Stimulated activated CD4-positive, alpha-beta T cell treated with anti-CD3 and anti-CD28 coated beads, Interleukin-4, amount 100 ng/mL, for 4 hours (primary cell): ENCODE measurements around the gene BTBD10.

Source experiments
- DNase-seq, 2 experiments: peaks; one replicate each; pipeline ENCODE4 v3.0.0-alpha.2; 2020

BTBD10 gene

DNA sequence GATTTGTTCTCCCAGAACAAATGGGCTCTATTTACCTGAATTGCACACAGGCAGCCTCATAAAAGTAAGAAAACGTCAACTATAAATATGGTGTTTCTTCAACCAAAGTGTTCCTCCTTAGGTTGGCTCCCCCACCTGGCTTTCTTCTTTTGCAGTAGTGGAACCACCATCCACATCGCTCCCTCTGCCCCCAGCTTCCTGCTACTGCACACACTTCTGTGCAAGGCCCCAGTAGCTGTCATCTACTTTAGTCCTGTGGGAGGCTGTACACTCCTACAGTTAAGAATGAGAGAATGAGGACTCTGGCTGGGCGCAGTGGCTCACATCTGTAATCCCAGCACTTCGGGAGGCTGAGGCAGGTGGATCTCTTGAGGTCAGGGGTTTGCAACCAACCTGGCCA lies 95.9 kb downstream of the BTBD10 start:
- no peak for DNase-seq

DNA sequence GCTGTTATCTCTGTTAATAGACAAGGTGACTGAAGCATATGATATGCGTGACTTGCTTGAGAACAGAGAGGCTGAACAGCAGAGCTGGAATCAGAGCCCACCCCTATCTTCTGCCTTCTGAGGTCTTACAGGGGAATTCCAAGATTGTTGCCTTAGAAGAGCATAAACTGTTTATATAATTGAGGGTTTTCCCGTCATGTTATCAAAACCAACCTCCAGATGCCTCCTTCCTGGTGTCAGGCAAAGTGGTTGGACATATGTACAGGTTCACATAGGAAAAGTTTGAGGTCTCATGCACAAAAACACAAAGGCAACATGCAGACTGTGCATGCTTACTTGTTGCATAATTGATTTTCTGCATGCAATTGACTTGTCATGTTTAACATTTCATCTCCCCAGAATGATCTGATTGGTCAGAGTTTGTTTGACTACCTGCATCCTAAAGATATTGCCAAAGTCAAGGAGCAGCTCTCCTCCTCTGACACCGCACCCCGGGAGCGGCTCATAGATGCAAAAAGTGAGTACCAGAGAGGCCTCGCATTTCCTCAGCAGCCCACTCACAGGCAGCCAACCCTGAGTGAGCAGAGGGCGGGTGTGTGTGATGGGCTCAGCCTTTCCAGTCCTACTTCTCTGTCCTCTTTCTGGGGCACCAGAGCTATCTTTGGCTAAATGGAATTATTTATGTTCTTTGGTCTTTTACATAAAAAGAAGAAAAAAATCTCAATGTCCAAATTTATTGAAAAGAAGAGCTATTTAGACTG lies 96.6 kb downstream of the BTBD10 start:
- no peak for DNase-seq

DNA sequence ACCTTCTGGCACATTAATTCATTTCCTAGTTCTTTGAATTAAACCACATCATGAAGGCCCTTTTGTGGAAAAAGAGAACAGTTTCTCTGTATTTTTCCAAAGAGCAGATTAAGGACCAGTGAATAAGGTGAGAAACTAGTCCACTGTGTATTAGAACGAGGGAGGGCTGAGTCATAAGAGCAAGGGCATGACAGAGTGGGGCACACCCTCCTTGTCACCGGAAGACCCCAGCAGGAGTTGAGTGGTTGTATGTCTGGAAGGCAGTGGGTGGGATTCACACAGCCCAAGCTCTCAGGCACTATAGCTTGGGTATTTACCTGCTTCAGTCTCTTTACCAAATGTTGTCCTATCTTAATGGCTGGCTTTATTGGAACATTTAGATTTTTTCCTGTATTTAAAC lies 98.6 kb downstream of the BTBD10 start:
- DNase-seq: no peak

DNA sequence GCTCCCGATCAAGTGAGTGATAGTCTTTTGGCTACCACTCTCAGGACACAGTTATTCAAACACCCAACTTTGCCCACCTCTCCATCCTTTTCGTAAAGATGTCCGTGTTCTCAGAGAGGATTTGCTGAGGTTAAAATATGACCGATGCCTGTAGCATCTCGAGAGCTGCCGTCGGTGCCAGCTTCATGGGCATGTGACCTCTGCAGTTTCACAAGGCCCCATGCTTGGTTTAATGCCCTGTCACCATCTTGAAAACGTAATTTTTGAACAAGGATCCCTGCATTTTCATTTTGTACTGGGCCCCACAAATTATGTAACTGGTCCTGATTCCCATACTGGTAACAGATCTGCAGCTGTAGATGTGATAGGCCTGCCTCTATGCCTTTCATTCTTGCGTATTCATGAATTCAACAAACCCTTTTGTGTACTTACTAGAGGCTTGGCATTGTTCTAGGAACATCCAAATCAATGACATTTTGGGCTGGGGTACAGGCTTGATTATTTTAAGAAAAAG lies 100.4 kb downstream of the BTBD10 start:
- DNase-seq: no peak

DNA sequence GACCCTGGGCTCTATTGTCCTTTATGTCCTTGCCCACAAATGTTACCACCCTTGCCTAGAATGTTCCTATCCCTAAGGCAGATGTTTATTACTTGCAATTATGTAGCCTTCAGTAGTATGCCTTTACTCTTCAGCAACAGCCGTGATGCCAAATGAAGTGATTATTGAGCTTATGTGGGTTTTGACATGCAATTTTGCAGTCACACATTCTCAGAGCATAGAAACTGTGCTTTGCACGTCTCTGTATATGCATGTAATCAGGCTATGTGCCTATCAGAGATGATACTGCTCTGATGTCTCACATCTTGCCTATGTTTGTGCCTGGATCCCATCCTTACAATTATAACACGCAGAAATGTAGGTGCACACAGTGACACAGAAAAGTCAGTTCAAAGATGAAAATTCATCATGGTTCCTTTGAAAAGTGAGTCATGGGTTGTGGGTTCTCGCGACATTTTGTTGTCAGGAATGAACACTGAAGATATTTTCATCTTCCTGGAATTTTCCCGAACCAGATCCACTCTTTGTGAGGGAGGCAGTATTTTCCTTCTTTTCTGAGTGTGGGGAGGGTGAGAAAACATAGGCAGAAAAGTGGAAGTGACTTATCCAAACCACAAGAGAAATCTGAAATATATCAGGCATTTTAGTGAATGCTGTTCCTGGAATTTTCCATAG lies 104.3 kb downstream of the BTBD10 start:
- no peak for DNase-seq

DNA sequence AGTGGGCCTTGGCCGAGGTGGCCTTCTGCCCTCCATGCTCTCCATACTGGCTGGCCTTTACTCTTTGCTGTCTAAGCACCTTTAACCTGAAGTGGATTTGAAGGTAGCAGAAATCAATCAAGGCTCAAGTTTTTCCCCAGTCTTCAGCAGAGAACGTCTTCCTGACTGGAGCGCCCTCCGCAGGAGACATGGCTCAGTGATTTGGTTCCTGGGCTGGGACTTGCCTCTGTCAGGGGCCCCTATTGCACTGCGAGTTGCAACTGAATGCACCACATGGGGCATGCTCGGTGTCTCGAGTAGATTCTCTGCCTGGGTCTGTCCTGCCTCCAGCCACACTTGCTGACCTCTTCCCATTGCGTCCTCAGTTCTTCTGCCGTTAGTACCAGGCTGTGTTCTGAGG lies 105.8 kb downstream of the BTBD10 start:
- no peak for DNase-seq

DNA sequence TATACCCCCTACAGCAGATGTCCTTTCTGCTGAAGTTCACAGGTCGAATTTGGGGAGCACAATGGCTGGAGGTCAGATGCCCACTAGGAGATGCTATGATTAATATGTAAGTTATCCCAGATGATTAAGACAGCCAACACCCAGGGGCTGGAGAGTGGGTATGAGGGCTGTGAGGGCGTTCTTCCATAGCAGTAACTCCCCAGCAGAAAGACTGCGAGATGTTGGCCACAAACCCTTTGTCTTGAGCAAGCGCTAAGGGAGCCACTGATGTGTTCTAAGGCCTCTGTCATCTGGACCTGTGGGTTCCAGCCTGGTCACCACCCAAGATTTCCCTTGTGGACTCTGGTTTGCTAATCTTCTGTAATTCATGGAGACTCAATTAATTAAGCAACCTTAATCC lies 107.8 kb downstream of the BTBD10 start:
- DNase-seq: no peak

DNA sequence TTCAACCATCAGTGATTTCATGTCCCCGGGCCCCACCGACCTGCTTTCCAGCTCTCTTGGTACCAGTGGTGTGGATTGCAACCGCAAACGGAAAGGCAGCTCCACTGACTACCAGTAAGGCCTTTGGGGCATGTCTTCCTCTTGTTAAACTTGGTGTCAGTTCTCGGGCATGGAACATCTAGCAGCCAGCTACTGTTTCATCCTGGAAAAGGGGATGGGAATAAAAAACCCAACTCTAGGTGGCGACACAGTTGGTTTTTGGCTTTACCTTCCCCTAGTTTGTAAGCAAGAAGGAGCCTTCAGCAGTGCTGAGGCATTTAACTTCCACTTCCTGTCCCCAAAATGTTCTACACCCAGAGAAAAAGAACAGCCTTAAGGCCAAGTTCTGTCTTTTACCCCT lies 108.7 kb downstream of the BTBD10 start:
- no peak for DNase-seq

DNA sequence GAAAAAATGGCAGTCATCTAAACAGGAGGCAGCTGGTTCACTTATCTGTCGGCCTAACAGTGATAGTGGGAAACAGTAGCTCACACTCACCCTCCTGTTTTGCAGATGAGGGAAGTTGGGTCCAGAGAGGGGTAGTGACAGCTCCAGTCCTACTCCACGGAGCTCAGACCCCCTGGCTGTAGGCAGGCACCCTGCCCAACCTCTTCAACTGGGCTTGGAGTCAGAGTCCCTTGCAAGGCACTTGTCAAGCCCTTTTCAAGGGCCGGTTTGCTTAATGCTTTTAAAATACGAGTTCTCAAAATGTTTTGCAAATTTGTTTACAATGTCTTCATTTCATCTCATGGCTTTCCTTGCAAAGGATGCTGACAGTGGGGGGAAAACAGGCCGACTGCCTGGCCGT lies 110.3 kb downstream of the BTBD10 start:
- no peak for DNase-seq

DNA sequence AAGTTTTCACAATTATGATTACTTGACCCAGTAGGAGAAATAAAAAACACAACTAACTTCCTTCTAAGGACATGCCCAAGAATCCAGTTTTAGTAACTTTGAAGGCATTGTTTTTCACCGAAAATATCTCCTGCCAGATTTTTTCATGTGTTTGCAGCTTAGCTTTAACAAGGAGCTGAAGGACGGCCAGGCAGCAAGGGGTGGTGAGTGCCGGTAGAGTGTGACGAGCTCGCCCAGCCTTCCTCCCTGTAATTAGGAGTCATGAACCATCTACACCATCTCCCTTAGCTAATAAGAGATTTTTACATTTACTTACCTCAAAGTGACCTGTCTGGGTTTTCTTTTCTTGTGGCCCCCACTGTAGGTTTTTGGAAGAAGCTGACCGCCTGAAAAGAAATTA lies 113.4 kb downstream of the BTBD10 start:
- DNase-seq: no peak

DNA sequence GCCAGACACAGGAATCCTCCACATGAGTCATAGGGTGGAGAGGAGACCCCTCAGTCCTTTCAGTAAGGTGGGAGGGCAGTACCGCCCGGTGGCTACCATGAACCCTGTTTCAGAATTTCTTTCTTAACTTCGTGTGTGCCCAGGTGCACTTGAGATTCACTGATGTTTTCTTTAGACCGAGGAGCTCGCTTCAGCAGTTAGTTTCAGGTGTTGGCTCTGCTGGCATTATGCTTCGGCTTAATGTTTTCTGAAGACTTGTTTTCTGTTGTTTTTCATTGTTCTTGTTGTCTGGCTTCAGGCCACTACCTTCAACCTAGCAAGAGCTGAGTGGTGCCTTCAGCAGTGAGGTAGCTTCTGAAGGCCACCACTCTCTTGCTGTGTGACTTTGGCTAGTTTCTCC lies 114.0 kb downstream of the BTBD10 start:
- DNase-seq: no peak

DNA sequence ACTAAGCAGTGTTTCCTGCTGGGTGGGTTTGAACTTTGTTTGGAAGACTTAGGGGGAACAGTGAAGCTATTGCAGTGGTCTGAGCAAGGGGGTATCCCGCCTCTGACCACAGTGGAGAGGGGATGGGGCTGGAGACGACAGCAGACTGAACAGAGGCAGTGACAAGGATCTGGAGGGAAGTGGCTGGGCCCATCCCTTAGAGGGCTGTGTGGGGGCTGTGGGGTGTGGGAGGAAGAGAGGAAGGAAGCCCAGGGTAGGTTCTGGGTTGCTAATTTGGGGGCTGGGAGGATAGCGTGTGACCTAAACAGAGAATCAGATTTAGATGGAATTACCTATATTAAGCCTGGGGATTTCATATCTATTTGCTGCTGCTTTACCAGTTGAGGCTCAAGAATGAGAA lies 114.7 kb downstream of the BTBD10 start:
- no peak for DNase-seq

DNA sequence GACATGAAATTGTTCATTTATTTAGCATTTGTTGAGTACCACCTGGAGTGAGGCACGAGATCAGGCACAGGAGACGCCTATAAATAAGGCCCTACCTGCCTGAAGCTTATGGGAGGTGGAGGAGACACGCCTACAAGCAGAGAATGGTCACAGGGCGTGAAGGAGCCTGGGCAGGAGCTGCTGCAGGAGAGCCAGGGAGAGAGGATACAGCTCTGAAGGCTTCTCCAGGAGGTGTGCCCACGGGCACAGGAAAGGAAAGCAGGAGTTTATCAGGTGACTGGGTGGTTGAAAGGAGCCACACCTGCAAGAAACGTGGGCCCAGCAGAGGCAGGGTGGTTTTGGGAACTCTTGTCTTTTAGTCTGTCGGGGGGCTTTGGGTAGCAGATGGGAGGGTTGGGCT lies 115.1 kb downstream of the BTBD10 start:
- no peak for DNase-seq

DNA sequence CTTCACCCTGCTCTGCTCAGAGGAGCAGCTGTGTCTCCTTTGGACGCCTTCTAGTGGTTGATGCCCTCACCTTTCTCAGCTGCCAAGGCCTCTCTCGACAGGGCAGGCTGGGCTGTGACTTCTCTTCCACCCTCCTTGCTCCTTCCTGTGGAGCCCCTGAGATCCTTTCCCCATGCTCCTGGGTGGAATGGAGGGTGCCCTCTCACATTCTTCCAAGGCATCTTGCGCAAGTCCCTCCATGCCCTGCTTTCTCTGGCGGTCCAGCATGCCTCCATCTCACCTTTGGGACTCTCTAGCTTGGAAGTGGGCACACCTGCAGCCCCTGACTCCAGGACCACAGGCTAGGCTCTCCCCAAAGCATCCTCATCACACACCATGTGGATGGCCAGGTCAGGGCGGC lies 116.6 kb downstream of the BTBD10 start:
- DNase-seq: no peak

DNA sequence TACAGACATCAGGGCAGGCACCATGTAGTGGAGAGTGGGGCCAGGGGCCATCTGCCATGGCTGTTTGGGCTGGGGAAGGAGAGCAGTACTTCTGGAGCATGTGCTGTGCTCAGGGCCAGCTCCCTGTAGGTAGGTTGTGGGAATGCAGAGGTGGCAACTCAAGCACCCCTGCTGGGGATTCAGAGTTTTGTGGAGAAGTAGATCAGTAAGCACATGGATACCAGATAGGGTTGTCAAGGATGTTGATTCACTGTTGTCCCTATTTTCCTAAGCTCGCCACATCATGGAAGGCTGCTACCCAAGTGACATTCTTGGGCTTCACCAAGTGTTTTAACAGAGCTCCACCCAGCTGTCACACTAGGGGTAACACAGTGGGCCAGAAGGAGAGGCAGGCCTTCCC lies 118.2 kb downstream of the BTBD10 start:
- no peak for DNase-seq

DNA sequence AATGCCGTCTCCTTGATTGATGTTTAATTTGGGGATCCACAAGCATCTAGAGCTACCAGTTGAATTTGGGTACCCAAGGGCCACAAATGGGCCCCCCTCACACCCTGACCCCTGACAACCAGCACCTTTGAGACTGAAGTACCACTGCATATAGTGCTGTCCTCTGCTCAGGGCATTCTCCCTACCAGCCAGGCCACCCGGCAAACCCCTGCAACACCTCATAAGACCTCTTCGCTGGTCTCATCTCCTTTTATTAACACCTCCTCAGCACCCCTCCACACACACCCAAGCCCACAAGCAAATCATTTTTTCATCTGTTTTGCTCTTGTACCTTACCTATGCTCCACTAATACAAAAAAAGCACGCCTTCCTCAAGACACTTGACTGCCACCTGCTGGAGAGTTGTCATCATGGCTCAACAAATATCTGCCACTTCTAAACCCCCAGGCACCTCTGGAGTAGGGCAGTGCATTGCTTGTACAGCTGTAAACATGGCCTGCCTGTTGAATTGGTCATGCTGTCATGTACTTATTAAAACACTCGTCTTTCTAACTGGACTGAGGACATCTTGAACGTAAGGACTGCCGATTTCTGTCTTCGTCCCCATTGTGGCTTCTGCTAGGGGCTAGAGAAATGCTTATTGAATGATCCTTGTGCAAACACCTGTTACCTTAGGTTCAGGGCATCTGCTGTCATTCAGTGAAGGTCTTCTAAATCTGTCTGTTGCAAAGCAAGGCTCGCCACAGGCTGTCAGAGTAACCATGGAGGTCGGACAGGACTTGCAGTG lies 118.9 kb downstream of the BTBD10 start:
- peak; percentile 54 to 60 for DNase-seq

DNA sequence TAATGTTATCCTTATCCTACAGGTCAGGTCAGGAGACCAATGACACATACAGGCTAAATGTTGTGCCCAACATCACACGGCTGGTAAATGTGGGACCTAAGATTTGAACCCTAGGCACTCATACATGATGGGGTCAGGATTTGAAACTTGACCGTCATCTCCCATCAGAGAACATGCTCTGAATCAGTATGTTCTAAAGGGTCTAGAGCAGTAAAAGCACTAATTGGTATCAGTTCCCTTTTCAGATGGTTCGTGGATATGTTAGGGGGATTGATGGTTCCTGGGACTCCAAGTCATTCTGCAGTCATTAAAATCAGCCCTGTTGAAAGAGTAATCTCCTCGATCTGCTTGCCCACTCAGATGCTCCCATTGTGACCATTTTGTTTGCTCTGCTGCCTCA lies 120.0 kb downstream of the BTBD10 start:
- DNase-seq: no peak

DNA sequence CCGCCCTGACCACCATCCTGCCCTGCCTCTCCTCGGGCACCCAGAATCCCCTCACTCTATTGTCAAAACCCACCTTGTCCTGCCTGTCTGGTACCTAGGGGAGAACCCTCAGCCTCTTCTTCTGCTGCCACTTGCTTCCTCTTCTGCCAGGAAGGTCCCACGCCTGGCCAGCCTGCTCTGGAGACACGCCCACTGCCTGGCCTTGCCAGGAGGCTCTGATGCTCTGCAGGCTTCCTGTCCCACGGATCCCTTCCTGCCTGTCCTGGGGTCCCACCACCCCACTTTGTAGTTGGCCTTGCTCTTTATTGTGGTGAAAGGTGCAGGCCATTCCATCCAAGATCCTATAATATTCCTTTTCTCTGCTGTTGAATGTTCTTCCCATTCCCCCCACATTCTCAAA lies 122.0 kb downstream of the BTBD10 start:
- no peak for DNase-seq

DNA sequence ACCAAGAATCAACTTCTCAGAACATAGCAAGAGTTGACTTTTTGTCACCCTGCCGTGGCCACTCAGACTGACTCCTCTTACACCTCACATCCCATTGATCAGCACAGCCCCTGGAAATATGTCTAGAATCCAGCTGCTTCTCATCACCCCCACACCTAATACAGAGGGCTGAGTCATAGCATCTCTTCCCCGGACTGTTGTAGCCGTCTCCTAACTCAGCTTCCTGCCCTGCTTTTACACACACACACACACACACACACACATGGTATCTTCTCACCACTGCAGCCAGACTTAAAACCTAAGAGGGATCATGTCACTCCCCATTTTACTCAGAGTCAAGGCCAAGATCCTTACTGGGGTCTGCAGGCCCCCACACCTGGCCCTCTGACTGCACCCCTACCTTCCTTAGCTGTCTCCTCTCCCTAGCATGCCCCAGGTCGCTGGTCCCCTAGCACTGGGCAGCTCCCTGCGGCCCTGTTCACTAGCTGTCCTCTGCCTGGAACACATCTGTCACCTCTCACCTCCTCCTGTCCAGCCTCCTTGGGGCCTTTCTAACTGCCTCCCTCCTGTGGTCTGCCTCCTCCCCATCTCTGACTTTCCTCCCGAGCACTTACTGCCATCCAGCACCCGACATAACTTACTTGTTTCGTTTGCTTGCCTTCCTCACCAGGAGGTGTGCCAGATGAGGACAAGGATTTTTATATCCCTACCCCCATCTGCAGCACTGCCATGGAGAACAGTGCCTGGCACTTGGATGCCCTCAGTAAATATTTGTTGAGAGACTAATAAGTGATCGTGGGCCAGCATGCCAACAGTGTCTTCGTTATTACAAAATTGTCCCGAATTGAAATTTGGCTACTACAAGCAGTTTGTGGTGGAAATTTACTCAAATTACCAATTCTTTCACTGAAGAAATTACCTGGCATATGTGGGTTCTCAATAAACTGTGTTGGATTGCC lies 123.5 kb downstream of the BTBD10 start:
- peak in 1 of 2 experiments; percentile 15 for DNase-seq

DNA sequence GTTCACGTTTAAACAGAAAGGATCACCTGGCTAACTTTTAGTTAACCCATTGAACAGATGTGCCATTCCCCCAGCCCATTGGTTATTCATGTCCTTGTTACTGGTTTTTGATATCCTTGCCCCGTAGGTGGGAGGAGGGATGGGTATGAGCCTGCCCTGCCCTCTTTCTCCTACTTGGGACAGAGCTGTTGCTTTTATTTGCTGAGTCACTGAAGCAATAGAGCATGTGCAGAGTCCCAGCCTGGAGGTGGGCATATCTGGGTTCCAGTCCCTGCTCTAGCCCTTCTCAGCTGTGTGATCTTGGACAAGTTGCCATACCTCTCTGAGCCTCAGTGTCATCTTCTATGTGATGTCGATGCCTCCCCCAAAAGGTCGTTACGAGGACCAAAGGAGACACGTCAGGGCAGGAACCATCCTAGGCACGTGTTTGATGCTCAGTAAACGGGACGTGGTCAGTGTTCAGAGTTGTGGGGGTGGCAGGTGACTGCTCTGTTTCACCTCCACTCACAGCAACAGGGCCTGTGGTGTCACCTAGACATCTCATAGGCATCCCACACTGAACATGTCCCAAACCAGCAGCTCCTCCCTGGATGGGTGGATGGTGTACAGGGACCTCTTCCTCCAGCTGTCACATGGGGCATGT lies 124.5 kb downstream of the BTBD10 start:
- peak in 1 of 2 experiments; percentile 8 for DNase-seq

DNA sequence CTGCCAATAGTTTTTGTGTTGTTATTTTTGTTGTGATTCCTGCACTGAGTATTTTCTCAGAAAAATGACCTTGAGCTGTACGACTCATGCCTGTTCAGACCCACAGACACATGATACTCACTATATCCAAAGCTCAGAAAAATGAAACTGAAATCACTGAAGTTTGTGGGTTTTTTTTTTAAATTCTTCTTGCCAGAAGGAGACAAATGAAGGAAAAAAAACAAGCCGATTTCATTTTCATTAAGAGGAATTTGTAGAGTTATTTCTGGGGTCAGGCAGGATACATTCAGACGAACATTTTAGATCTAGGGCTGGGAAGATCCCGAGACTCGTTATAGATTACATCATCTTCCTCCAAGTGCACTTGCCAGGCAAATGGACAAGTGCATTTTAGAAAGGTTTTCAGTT lies 125.0 kb downstream of the BTBD10 start:
- no peak for DNase-seq
